ENCODE measurements around the gene FOXP1.

Gene FOXP1

DNA sequence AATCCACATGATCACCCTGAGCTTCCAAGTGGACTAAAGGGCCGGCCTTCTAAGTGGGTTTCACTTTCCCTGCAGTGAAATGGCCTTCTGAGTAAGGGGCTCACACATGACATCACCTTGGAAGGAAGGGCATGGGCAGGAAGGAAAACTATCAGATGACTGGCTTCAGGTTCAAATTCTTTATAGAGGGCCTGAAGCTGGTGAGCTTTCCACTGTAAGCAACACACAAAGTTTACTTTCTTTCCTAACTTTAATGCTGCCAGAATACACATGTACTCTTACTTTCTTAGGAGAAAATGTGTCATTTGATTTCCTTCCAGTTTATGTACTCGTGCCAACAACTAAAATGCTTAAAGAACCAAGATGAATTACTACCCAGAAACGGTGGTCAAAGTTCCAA lies 475.6 kb downstream of the FOXP1 start:
- DNase-seq (ENCODE audit: insufficient read length): no peak
- no peak for TF ChIP-seq POLR2A (IDR thresholded peaks at IDR 0.05; ENCODE audit: low read depth, low read length)
- TF ChIP-seq TAF1 (IDR thresholded peaks at IDR 0.05; ENCODE audit: borderline replicate concordance, low read depth, low read length): no peak
- TF ChIP-seq POLR2AphosphoS5 (IDR thresholded peaks at IDR 0.05; ENCODE audit: low read depth, low read length): no peak
- FAIRE-seq: no peak

DNA sequence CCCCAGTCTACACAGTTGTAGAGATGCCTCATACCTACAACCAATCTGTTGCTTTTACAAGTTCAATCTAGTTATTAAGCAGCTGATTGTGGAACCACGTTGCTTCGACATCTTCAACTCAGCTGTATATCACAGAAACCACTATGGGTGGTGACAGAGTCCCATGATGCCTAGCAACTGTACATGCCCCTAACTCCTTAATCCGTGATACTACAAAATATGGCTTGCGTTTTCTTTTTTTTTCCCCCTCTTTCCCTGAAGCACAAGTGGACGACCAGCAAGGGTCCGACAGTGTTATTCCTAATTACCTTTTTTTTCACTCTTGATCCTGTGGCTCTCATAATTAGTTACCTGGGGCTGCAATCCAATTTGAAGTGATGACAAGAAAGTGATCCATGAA lies 478.6 kb downstream of the FOXP1 start:
- no peak for TF ChIP-seq TAF1 (IDR thresholded peaks at IDR 0.05; ENCODE audit: borderline replicate concordance, low read depth, low read length)
- DNase-seq (ENCODE audit: insufficient read length) (no peak), FAIRE-seq (no peak)

DNA sequence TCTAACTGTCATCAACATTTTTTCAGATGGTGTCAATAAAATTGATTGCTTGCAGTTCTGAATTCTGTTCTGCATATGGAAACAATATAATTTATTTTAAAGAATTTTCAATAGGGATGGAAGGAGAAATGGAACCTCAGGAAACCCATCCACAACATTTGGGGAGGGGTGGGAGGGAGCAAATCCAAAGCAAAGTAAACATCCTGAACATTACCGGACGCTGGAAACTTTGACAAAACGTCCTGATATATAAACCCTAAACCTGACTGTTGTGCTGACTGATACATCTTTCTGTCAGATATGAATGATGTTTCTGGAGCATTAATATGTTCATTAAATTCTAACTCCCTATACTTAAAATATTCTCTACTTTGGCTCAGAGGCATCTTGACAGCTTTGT lies 479.0 kb downstream of the FOXP1 start:
- DNase-seq (ENCODE audit: insufficient read length): no peak
- TF ChIP-seq POLR2AphosphoS5 (IDR thresholded peaks at IDR 0.05; ENCODE audit: low read depth, low read length): no peak
- TF ChIP-seq POLR2A (IDR thresholded peaks at IDR 0.05; ENCODE audit: low read depth, low read length): no peak
- TF ChIP-seq TAF1 (IDR thresholded peaks at IDR 0.05; ENCODE audit: borderline replicate concordance, low read depth, low read length): no peak
- FAIRE-seq: no peak

DNA sequence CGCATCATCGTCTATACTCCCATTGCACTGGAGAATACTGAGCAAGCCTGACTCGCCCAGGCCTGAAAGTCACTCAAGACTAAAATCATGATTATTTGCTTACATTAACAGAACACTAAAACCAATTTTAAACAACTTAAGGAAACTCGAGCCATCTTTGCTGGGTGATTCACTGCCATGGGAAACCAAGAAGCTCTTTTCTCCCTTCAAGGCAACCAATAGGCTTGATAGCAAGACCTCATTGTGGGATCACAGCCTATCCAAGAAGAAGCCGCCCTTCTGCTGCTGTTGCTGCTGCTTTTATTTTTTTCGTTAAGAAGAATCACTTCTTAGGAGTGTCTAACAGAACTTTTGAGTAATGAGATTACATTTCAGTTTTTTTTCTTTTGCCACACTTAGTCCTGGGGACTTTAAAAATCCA lies 479.4 kb downstream of the FOXP1 start:
- no peak for TF ChIP-seq TAF1 (IDR thresholded peaks at IDR 0.05; ENCODE audit: borderline replicate concordance, low read depth, low read length)
- no peak for TF ChIP-seq POLR2AphosphoS5 (IDR thresholded peaks at IDR 0.05; ENCODE audit: low read depth, low read length)
- TF ChIP-seq POLR2A (IDR thresholded peaks at IDR 0.05; ENCODE audit: low read depth, low read length): no peak
- FAIRE-seq: no peak
- DNase-seq (ENCODE audit: insufficient read length): no peak

DNA sequence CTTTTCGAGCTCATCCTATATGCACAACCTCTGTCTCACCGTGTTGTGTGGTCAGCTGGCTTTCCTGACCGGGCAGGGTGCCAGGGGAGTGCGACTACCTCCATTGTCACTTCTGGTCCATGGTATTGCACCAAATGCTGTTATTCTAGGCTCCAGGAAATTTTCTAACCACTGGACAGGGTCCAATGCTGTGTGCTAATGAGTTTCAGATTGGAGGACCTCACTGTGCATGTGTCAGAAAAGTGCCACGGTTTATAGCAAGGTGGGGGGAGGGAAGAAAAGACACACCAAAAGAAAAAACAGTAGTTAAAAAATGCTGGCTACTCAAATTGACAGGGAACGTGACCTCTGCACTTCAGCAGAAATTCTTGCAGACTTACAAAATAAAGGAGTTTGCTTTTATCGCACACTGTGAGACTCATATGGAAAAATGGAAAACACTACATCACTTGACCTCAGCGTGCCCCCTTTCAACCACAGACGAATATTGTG lies 480.1 kb downstream of the FOXP1 start:
- FAIRE-seq (no peak), DNase-seq (ENCODE audit: insufficient read length) (no peak)
- TF ChIP-seq POLR2A (IDR thresholded peaks at IDR 0.05; ENCODE audit: low read depth, low read length) (no peak), POLR2AphosphoS5 (IDR thresholded peaks at IDR 0.05; ENCODE audit: low read depth, low read length) (no peak), TAF1 (IDR thresholded peaks at IDR 0.05; ENCODE audit: borderline replicate concordance, low read depth, low read length) (no peak)

DNA sequence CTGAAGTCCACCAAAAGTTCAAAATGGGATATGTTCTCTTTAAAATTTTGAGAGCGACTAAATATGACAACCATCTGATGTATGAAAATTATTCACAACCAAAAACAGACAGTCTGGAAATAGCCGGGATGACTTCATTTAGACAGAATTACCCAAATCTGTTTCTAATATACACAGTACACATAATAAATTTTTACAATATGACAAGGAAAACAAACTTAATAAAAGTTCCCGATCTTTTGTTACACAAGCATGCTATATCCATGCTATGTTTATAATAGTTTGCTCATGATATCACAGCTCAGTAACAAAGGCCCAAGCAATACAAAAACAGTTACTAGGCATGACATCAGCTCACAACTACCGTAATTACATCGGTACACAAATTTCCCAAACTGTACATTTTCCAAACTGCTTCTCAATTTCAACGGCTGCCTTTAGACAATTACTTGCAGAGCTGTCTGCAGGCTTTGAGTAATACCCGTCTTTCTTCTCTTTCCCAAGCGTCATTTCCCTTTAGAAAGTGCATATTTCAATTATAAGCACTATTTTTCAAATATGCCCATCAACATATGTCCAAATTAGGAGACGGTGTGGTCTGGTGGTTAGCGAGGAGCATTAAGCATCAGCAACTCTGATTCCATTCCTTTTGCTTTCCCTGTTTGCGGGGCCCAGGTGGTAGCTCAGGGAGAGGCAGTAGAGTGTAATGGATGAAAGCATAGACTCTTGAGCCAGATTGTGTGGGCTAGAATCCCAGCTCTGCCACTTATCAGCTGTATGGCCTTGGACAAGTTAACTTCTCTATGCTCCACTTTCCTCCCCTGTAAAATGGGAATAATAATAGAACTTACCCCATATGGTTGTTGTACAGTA lies 481.2 kb downstream of the FOXP1 start:
- FAIRE-seq (no peak), DNase-seq (ENCODE audit: insufficient read length) (no peak)
- TF ChIP-seq POLR2A (IDR thresholded peaks at IDR 0.05; ENCODE audit: low read depth, low read length) (no peak), TAF1 (IDR thresholded peaks at IDR 0.05; ENCODE audit: borderline replicate concordance, low read depth, low read length) (no peak), POLR2AphosphoS5 (IDR thresholded peaks at IDR 0.05; ENCODE audit: low read depth, low read length) (no peak)

DNA sequence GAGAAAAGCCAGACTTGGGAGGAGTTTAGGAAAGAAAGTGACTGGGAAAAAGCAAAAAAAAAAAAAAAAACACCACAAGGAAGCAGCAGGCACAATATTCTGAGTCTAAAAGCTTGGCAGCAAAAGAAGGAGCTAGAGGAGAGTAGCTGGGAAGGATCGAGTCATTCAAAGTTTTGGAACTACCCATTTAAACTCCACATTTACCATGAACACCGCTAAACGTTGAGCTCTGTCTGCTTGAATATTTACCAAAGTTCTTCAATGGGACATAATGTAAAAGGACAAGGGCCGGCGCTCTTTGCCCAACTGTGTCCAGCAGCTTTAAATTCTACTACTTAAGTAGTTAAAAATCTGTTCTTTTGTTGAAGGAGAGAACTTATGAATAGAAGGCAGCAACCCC lies 481.9 kb downstream of the FOXP1 start:
- TF ChIP-seq TAF1 (IDR thresholded peaks at IDR 0.05; ENCODE audit: borderline replicate concordance, low read depth, low read length) (no peak), POLR2A (IDR thresholded peaks at IDR 0.05; ENCODE audit: low read depth, low read length) (no peak), POLR2AphosphoS5 (IDR thresholded peaks at IDR 0.05; ENCODE audit: low read depth, low read length) (no peak)
- no peak for DNase-seq (ENCODE audit: insufficient read length)
- no peak for FAIRE-seq

DNA sequence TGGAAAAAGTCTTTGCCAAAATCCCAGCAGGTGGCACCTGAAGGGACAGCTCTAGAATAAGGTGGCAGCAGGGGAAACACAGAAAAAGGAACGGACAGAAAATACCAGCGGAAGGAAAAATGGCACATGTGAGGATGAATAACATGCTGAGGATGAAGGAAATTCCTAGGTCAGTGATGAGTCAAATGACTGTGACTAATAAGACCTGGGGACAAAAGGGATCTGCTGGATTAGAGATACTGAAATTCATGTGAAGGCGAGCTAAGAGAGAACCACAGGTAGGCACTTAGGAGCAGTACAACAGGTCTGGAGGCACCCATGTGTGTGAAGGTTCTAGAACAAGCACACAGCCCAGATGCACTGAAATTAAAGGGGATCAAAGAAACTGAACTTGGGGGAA lies 482.5 kb downstream of the FOXP1 start:
- TF ChIP-seq POLR2A (IDR thresholded peaks at IDR 0.05; ENCODE audit: low read depth, low read length) (no peak), TAF1 (IDR thresholded peaks at IDR 0.05; ENCODE audit: borderline replicate concordance, low read depth, low read length) (no peak), POLR2AphosphoS5 (IDR thresholded peaks at IDR 0.05; ENCODE audit: low read depth, low read length) (no peak)
- FAIRE-seq: no peak
- no peak for DNase-seq (ENCODE audit: insufficient read length)

DNA sequence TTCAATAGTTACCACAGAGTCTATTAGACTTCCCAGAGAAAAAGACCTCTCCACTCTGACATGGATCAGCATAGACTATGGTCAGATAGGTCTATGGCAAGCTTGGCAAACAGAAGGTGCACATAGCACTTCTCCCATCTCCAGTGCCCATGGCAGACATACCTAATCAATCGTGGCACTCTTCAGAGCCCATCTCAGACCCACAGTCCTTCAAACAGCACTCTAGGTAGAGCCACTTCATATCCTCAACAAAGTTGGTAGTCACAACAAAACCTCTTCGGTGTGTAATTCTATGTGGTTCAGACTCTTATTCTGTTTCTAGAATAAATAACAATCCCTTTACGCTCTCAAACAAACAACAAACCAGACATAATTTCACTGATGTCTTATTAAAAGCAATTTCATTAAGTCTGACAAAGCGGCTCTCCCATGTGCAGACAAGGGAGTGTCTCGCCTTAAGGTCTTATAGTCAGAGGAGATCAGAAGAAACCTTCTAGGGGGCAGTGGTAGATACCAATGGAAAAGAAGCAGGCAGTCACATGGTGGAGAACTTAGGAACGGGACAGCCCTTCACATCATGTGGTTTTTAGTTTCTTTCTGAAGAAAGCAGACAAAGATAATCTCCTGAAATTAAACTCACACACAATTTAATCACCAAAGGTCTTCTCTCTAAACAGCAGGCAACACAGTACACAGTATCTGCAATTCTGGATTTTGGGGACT lies 483.4 kb downstream of the FOXP1 start:
- FAIRE-seq: no peak
- no peak for DNase-seq (ENCODE audit: insufficient read length)
- TF ChIP-seq POLR2A (IDR thresholded peaks at IDR 0.05; ENCODE audit: low read depth, low read length) (no peak), TAF1 (IDR thresholded peaks at IDR 0.05; ENCODE audit: borderline replicate concordance, low read depth, low read length) (no peak), POLR2AphosphoS5 (IDR thresholded peaks at IDR 0.05; ENCODE audit: low read depth, low read length) (no peak)

DNA sequence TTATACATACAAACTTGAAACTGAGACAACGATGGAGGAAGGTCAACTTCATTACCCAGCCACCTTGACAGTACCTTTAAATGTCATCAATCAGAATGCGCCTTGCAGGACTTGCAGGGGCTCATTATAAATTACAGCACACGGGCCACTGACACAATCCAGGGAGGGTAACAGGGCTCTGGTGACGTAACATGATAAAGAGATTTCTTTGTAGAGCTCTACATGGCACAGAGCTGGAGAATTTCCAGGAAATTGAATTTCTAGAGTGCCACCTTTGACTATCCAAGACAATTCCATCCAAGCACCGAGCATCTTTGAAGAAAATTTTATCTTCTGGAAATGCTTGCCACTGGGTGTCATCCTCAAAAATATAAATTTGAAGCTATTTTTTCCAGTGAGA lies 486.0 kb downstream of the FOXP1 start:
- DNase-seq (ENCODE audit: insufficient read length) (no peak), FAIRE-seq (no peak)
- TF ChIP-seq TAF1 (IDR thresholded peaks at IDR 0.05; ENCODE audit: borderline replicate concordance, low read depth, low read length): no peak
- TF ChIP-seq POLR2A (IDR thresholded peaks at IDR 0.05; ENCODE audit: low read depth, low read length): no peak
- TF ChIP-seq POLR2AphosphoS5 (IDR thresholded peaks at IDR 0.05; ENCODE audit: low read depth, low read length): no peak

DNA sequence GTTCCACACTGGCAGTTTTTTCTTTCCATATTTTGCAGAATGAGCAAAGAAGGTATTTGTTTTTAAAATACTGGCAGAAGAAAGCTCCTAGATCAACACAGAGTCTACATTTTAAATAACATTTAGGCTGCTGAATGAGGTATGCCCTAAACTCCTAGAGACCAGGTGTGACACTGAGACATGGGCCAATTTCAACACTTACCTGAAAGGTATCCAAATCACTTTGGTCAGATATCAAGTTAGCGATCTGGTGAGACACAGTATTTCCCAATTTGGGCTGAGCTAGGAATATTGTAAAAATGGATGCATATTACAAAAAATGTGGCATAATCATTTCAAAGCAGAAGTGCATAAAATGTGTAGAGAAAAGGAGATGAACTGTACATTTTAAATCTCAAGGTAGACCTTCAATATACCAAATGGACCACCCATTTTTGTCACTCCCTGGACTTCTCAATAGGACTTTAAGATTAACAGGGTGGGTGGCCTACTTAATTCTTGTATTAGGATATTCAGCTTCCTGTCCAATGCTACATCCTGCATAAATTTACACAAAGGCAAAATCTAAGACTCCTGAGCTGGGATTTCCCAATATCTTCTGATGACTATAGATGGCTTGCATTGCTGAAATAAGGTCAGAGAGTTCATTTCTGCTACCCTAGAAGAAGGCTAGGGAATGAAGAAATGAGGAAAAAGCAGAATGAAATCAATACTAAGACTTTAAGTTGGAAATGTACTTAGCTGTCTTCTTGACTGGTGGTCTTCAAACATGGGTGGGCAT lies 487.8 kb downstream of the FOXP1 start:
- no peak for FAIRE-seq
- no peak for TF ChIP-seq POLR2AphosphoS5 (IDR thresholded peaks at IDR 0.05; ENCODE audit: low read depth, low read length)
- no peak for TF ChIP-seq TAF1 (IDR thresholded peaks at IDR 0.05; ENCODE audit: borderline replicate concordance, low read depth, low read length)
- no peak for TF ChIP-seq POLR2A (IDR thresholded peaks at IDR 0.05; ENCODE audit: low read depth, low read length)
- no peak for DNase-seq (ENCODE audit: insufficient read length)

All from GM12892 (cell line).